ENCODE measurements around the gene THOC6.

THOC6 gene

DNA sequence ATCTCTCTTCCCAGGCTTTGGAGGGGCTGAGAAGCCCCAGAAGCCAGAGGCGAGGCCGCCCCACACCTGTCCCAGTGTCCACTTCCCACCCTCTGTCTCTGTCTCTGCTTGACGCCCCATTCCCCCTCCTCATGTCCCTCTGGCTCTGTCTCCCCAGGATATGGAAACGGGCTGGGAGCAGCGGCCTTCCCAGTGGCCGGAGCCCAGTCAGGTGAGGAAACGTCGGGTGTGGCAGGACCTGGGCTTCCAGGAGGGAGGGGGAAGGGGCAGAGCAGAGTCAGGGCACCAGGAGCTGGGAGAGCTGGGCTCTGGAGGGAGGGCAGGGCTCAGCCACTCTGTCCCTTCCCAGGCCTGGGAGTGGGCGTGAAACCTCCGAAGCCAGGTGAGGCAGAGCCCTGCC, 32.9 kb upstream of the THOC6 start:
- DNase-seq (ENCODE audit: extremely low spot score, insufficient read length, low read depth) (no peak), FAIRE-seq (no peak)

DNA sequence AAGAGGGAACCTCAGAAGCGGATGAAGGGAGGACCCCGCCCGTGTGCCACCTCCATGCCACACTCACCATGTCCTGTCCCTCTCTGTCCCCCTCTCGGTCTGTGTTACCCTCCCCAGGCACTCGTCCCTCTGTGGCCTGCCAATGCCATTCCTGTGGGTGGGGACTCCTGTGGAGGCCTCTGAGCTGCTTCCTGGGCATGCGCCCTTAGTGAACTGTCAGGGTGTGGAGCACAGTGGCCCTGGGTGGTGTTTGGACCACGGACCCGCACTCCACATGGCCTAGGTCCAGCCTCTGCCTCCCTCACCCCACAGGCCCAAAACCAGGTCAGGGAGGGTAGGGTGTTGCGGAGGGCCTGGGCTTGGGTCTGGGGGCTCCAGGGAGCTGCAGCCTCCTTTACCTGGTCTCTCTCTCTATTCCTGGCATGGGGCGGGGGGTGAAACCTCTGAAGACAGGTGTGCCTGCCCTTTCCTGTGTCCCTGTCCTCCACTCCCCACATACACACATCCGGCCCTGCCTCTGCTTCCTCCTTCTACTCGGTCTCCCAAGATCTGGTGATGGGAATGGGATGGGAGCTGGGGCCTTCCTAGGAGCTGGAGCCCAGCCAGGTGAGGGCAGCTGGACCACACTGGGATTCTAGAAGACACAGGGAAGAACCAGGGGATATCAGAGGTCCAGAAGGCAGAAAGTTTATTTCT, 32.1 kb upstream of the THOC6 start:
- no peak for FAIRE-seq

DNA sequence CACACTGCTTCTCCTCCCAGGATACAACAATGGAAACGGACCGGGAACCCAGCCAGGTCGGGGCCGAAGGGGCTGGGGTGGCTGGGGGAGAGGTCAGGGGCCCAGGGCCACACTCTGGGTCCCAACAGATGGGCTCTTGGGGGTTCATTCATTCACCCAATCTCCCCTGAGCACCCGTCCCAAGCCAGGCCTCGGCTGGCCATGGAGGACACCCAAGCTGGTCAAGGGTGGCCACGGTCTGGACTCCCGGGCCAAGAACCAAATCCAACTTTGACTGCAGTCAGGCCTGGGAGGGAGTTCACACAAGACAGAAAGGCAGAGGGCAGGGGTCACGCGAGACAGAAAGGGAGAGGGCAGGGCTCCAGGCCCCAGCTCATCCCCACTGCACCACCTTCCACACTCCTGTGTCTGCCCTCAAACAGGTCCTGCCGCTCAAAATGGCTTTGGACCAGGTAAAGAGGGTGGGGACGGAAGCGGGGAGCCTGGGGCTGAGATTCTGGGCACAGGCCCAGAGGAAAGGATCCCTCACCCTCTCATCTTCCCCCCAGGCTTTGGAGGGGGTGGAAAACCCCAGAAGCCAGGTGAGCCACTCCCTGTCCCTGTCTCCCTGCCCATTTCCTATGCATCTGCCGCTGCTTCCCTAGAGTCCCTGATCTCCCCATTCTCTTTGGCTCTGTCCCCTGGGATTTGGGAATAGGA, 31.3 kb upstream of the THOC6 start:
- FAIRE-seq (no peak), DNase-seq (ENCODE audit: extremely low spot score, insufficient read length, low read depth) (no peak)

More for the DNA sequence above, 32.1 kb upstream of the THOC6 start:
- DNase-seq (ENCODE audit: extremely low spot score, insufficient read length, low read depth) = no peak

DNA sequence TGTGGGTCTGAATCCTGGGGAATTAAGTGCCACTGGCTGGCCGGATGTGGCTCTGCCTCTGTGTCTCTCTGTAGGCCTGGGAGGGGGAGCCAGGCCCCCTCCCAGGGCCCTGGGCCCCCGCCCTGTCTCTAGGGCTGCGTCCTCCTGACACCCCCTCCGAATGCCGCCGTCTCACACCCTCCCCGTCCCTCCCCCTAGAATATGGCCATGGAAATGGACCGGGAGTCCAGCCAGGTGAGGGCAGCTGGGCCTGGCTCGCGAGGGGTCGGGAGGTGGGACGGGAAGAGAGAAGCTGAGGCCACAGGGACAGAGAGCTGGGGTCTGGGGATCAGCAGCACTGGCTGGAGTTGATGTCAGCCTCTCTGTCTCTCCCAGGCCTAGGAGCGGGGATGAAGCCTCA, 27.5 kb upstream of the THOC6 start:
- FAIRE-seq (no peak), DNase-seq (ENCODE audit: extremely low spot score, insufficient read length, low read depth) (no peak)

DNA sequence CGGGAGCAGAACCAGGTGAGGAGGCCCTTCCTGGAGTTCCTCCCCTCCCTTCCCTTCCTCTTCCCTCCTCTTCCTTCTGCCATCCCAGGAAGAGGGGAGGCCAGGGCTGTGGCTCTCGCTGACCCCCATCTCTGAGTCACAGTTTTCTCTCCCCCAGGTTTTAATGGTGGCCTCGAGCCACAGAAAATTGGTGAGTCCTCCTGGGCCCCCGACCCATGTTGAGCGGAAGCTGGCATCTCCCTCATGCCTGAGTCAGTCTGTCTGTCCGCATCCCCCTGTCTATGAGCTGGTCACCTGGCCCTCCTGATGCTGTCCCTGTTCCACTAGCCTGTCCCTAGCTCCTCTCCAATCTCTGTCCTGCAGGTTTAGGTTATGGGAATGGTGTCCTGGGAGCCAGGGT, 23.9 kb upstream of the THOC6 start:
- DNase-seq (ENCODE audit: extremely low spot score, insufficient read length, low read depth) (no peak), FAIRE-seq (no peak)

DNA sequence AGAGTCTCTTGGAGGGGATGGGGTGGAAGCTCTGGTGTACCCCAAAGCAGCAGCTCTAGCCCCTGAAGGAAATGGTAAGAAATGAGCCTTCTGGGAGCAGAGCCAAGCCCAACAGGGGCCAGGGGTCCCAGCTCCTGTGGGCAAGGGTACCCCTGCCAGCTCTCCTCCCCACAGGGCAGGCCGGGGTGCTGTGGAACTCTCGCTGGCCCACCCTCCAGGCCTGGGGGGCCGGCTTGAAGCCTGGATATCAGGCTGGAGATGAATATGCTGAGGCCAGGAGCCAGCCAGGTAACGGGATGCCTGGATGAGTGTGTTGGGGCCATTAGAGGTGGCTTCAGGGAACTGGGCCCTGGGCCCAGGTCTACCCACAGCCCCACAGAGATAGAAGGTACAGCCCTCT, 23.3 kb upstream of the THOC6 start:
- FAIRE-seq = no peak

DNA sequence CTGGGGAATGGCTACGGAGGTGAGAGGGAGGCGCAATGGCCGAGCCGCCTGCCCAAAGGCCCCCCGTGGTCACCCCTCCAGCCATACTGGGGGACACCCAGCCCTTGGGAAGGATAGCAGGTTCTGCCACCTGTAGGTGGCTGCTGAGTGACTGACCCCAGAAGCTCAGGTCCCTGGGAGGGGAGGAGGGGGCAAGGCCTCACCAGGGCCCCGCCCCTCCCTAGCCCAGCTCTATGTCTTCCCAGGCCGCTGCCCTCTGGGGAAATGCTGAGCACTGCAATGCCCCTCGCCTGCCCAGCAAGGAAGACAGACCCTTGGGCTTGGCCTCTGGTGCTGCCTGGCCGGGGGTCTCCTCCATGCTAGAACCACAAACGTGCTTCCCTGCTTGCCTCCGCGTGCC, 22.5 kb upstream of the THOC6 start:
- FAIRE-seq (no peak), DNase-seq (ENCODE audit: extremely low spot score, insufficient read length, low read depth) (no peak)

More for the DNA sequence above, 23.3 kb upstream of the THOC6 start:
- no peak for DNase-seq (ENCODE audit: extremely low spot score, insufficient read length, low read depth)

DNA sequence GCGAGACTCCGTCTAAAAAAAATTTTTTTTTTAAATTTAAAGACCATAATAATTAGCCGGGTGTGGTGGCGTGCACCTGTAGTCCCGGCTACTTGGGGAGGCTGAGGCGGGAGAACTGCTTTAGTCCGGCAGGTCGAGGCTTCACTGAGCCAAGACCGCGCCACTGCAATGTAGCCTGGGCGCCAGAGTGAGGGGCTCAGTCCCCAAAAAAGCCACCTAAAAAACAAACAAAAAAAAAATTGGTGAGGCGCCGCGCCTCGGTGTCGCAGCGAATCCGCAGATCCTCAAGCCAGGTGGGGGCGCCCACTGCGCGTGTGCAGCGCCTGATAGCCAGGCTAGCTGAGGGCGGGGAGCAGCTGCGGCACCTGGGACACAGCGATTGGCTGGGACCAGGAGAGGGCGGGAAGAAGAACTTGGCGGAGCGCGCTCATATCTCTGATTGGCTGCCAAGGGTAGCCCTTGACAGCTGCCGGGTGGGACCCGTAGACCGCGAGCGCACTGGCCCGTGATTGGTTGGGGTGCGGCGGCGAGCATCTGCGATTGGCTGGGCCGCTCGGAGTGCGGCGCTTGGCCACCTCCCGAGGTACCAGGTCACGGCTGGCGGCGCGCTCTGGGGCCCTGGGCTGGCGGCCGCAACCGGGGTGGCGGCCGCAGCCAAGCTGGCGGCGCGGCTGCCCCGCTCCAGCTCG, 20.1 kb upstream of the THOC6 start:
- FAIRE-seq = peak; percentile 99

DNA sequence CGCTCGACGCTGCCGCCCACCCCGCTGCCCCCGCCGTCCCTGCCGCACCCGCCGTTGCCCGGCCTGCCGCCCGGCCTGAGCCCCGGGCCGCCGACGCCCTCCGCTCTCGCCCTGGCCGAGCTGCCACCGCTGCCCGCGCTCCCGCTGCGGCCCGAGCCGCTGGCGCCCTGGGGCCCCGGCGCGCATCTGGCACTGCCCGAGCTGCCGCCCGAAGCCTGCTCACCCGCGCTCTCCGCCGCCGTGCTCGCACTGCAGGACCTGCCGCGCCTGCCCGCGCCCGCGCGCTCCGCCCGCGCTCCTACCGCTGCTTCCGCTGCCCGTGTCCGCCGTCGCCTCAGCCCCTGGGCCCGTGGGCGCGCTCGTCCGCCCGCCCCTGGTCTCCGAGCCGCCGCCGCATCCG, 19.5 kb upstream of the THOC6 start:
- FAIRE-seq (no peak), DNase-seq (ENCODE audit: extremely low spot score, insufficient read length, low read depth) (no peak)

More for the DNA sequence above, 20.1 kb upstream of the THOC6 start:
- DNase-seq (ENCODE audit: extremely low spot score, insufficient read length, low read depth) = peak; percentile 99

DNA sequence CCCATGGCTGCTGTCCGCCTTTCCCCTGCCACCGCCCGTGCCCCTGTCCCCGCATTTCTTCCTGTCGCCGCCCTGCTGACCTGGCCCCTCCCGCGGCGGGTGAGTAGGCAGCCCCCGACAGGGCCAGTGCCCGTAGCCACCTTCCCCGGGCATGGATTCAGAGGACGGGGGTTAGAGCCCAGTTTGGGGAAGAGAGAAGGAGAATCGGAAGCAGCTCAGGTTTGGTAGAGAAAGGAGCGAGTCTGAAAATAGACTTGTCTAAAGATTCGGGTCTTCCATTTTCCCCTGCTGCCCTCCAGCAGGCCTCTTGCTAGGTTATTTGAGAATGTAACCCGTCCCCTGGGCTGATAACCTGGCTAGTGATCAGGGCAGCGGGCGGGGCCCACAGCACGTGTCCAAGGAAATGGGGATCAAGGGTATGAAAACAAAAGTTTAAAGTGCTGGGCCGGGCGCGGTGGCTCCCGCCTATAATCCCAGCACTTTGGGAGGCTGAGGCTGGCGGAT, 19.0 kb upstream of the THOC6 start:
- DNase-seq (ENCODE audit: extremely low spot score, insufficient read length, low read depth) (no peak), FAIRE-seq (no peak)

DNA sequence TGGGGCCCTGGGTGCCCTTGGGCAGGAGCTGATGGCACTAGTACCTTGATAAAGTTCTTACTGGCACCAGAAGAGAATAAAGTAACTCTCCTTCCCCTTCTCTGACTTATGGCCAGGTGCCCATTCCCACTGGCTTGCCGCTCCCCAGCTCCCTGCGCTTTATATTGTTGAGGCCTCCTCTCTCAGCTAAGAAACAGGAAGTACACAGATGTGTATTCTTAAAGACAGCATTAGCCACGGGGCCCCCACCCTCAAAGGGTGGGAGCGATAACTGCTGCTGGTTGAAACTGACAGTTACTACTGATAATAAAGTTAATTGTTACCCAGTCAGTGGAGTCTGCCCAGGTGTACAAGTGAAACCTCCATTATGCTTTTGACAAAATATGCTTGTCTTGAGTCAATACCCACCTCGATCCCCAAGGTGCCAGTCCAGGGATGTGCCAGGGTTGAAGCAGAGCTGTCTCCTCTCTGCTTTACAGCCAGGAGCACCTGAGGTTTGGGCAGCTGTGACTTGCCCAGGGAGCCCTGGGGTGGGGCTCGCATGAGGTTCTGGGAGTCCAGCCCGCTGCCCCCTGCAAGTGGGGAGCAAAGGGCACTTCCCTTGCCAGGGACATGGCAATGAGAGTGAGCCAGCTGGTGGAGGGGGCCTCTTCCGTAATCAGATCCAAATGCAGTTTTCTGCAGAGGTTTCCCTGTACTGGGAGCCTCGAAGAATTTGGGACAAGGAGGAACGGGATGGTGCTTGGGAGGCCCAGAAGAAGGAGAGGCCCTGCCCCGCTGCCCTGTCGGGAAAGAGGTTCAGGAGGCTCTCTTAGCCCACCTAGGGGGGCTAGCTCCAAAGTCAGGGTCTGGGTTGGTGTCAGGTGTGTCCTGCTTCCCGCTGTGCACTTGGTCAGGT, 16.5 kb upstream of the THOC6 start:
- FAIRE-seq = peak; percentile 67
- DNase-seq (ENCODE audit: extremely low spot score, insufficient read length, low read depth) = no peak

DNA sequence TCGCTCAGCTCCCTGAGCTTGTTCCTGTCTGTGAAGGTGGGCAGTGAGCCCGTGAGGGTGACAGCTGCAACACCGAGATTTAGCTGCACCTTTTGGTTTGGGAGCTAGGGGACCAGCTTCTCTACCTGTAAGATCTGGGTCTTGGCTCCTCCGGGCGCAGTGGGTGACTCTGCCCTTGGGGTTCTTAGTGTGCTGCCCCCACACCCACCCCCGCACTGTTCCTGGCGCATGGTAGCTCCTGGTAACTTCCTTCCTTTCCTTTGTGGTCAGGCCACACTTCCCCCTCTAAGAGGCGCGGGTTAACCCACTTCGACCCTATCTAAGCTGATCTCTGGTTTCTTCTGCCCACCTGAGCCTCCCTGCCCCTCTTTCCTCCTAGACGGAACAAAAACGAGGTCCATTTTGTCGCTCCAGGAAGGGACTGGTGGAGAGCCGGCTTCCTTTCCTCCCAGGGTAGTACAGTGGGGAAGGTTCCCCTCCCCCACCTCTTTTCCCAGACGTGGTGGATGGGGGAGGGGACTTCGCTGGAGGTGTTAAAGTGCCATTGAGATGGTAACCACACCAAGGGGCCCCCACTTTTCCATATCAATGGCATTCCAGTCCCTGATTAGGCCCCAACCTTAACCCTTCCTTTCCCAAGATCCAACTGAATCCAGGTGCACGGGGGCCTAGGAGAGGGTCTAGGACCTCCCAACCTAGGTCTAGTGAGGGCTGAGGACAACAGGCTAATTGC, 15.7 kb upstream of the THOC6 start:
- FAIRE-seq (no peak), DNase-seq (ENCODE audit: extremely low spot score, insufficient read length, low read depth) (no peak)

DNA sequence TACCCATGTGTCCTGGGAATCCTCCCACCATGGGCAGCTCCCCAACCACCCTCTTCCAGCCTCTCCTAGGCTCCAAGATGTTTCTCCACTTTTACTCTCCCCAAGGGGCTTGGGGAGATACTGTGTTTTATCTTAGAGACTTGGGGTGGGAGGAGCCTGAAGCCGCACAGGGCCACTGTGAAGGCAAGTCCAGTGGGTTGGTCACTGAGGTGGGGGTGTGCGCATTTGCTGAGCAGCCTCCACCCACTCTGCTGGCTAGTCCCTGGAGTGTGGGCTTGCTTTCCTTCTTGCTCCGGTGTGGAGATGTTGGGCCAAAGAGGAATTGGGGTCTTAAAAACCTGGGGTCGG, 15.2 kb upstream of the THOC6 start:
- FAIRE-seq = no peak

DNA sequence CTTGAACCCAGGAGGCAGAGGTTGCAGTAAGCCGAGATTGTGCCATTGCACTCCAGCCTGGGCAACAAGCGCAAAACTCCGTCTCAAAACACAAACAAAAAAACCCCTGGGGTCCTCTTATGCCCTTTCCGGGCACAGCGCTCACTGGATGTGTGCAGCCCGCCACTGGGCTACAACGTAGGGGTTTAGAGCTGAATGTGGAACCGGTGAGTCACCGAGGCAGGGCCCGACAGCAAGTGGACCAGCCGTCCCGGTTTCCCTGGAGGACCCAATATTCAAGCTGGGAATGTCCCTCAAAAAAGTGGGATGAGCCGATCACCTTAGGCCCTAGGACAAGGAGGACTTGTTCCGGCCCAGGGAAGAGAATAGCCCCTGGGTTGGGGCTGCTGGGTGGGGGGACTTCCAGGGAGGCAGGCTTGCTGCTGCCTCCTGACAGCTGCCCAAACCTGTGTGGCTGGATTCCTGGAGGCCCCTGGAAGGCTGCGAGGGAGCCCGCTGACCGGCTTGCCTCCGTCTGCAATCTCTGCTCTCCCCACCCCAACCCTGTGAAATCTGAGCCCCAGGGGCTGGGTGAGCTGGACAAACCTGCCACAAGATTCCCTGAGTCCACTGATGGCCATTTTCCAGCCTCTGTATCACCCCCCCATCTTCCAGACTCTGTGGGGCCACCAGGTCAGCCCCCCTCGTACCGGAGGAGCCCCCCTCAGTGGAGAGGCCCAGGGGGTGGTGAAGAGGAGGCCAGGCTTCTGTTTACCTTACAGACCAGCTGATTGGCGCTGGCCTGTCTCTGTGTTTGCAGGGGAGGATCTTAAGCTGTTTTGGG, 14.1 kb upstream of the THOC6 start:
- DNase-seq (ENCODE audit: extremely low spot score, insufficient read length, low read depth) (no peak), FAIRE-seq (no peak)

More for the DNA sequence above, 15.2 kb upstream of the THOC6 start:
- DNase-seq (ENCODE audit: extremely low spot score, insufficient read length, low read depth) = no peak

DNA sequence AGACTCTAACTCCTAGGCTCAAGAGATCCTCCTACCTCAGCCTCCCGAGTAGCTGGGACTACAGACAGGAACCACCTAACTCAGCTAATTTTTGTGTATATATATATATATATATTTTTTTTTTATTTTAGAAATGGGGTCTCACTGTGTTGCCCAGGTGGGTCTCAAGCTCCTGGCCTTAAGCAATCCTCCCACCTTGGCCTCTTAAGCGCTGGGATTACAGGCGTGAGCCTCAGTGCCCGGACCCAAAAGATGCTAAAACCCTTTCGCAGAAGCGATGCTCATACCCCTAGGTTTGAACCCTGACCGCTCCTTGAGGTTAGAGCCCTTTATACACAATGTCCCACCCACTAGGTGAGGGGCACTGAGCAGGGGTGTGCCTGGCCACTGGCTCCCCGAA, 13.3 kb upstream of the THOC6 start:
- FAIRE-seq (no peak), DNase-seq (ENCODE audit: extremely low spot score, insufficient read length, low read depth) (no peak)

DNA sequence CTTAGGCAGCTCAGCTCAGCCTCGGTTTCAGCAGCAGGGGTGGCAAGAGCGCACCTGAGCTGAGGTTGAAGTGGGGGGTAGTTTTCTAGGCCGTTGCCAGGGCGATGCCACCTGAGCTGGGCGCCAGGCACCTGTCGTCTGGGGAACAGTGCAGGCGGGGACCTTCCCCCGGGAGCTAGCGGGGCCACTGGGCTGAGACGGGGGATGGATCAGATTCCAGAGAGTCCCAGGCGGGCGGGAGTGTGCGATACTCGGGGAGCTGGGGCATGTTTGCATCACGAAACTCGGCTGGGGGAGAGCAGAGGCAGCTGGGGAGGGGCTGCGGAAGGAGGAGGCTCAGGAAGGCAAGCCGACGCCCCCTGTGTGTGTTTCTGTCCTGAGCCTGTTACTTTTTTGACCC, 11.6 kb upstream of the THOC6 start:
- DNase-seq (ENCODE audit: extremely low spot score, insufficient read length, low read depth) = no peak
- no peak for FAIRE-seq

DNA sequence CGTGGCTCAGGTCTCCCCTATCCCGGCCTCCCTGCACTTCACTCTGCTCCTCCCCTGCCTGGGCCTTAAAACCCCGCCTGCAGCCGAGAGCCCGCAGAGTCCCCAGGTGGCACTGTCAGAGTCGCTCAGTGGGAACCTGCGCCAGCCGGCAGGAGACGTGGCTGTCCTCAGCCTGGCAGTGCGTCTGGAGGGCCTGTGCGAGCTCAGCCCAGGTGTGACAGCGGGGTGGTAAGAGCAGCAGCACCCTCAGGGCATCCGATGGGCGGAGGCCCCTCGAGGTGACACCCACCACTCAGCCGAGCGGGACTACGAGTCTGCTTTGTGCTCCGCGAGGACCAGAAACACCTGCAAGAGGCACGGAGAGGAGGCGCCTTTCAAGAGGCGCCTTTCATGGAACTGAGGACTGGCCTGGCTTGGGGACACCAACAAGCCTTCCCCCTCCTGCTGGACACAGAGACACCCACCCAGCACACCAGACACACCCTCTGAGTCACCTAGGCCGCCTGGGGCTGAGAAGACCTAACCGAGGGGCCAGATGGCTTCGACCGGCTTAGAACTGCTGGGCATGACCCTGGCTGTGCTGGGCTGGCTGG, 10.9 kb upstream of the THOC6 start, which contains the start of gene CLDN9:
Gene CLDN9, plus strand, starts transcription at position 96 of the 593 bp plus-strand sequence. Its CDS starts 440 bp downstream, at position 536.
- FAIRE-seq (no peak), DNase-seq (ENCODE audit: extremely low spot score, insufficient read length, low read depth) (no peak)

DNA sequence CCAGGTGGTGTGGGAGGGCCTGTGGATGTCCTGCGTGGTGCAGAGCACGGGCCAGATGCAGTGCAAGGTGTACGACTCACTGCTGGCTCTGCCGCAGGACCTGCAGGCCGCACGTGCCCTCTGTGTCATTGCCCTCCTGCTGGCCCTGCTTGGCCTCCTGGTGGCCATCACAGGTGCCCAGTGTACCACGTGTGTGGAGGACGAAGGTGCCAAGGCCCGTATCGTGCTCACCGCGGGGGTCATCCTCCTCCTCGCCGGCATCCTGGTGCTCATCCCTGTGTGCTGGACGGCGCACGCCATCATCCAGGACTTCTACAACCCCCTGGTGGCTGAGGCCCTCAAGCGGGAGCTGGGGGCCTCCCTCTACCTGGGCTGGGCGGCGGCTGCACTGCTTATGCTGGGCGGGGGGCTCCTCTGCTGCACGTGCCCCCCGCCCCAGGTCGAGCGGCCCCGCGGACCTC, 10.3 kb upstream of the THOC6 start:
- no peak for FAIRE-seq
- no peak for DNase-seq (ENCODE audit: extremely low spot score, insufficient read length, low read depth)

Data from GM18507 (cell line).